ENCODE data around the gene GRIK4. TPM values are rescaled to one million over a fixed set of nuclear protein-coding genes. Genes with fewer than 3 reads are reported as not detected.

Gene GRIK4
- polyA plus RNA-seq, 1 of the 3 experiments (the other 2 are of a cell fraction) = 0.03 TPM

DNA sequence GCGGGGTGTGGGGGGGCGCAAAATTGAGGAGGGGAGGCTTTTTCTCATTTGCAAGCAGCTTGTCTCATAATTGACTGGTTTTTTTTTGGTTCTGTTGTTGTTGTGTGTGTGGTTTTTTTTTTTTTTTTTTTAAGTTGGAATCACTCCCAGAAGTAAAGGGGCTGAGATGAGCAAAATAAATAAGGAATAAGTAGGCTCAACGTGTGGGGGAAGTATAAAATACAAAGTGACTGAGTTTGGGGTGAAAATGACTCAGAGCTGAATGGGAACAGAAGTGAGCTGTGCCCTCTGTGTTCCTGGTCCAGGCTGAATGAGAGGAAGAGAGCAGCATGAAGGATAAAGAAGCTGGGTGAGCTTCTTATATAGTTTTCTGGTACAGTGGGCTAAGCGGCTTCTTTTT, 90.0 kb downstream of the GRIK4 start:
- Histone ChIP-seq H3K9me2 (no peaks in the 10 kb centered on the region), H3K9ac (no peak overlapping the region), H2AFZ (ENCODE audit: low read depth) (no peak overlapping the region), H3K9me3 (no peaks in the 10 kb centered on the region), H3K4me3 (ENCODE audit: low read depth in 2 of 2, low read length in 1 of 2) (no peak overlapping the region), H4K20me1 (ENCODE audit: insufficient read depth) (no peaks in the 10 kb centered on the region), H3K4me2 (no peak overlapping the region), H3K27me3 (ENCODE audit: insufficient read depth) (no peaks in the 10 kb centered on the region; the same call in 1 of the 2 replicates), H3F3A (replicated peaks; ENCODE audit: insufficient read depth) (no peaks in the 10 kb centered on the region), H3K36me3 (replicated peaks in 1 of 2; ENCODE audit: control insufficient read depth in 1 of 2, insufficient read depth in 2 of 2, low read length in 1 of 2) (no peaks in the 10 kb centered on the region), H3K79me2 (ENCODE audit: insufficient read depth) (no peaks in the 10 kb centered on the region), H3K27ac (ENCODE audit: low read depth in 2 of 2, low read length in 1 of 2) (no peak overlapping the region), H3K4me1 (ENCODE audit: control insufficient read depth in 1 of 2, insufficient read depth in 2 of 2, low read depth in 1 of 2, low read length in 1 of 2) (no peaks in the 10 kb centered on the region; a peak in 1 of 4 replicates)
- CTCF ChIA-PET = interaction anchor here (1.2 to 1.6 kb wide), 2 partner anchors 88 to 201 kb away, joined by 3 read pairs; no protein-coding TSS in a partner anchor
- DNase-seq = no peak
- POLR2A ChIA-PET = no interaction called here
- no peak for TF ChIP-seq FOXJ3 (CRISPR knock-in tag; IDR thresholded peaks at IDR 0.05)
- TF ChIP-seq, protein P1, sequence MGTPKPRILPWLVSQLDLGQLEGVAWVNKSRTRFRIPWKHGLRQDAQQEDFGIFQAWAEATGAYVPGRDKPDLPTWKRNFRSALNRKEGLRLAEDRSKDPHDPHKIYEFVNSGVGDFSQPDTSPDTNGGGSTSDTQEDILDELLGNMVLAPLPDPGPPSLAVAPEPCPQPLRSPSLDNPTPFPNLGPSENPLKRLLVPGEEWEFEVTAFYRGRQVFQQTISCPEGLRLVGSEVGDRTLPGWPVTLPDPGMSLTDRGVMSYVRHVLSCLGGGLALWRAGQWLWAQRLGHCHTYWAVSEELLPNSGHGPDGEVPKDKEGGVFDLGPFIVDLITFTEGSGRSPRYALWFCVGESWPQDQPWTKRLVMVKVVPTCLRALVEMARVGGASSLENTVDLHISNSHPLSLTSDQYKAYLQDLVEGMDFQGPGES (IDR thresholded peaks at IDR 0.05; ENCODE audit: low read depth, low read length) = no peak
- TF ChIP-seq SMC3 (IDR thresholded peaks at IDR 0.05; ENCODE audit: low read depth, low read length) = no peak
- TF ChIP-seq, protein P2, sequence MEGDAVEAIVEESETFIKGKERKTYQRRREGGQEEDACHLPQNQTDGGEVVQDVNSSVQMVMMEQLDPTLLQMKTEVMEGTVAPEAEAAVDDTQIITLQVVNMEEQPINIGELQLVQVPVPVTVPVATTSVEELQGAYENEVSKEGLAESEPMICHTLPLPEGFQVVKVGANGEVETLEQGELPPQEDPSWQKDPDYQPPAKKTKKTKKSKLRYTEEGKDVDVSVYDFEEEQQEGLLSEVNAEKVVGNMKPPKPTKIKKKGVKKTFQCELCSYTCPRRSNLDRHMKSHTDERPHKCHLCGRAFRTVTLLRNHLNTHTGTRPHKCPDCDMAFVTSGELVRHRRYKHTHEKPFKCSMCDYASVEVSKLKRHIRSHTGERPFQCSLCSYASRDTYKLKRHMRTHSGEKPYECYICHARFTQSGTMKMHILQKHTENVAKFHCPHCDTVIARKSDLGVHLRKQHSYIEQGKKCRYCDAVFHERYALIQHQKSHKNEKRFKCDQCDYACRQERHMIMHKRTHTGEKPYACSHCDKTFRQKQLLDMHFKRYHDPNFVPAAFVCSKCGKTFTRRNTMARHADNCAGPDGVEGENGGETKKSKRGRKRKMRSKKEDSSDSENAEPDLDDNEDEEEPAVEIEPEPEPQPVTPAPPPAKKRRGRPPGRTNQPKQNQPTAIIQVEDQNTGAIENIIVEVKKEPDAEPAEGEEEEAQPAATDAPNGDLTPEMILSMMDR (IDR thresholded peaks at IDR 0.05) = no peak
- TF ChIP-seq RFX5 (IDR thresholded peaks at IDR 0.05; ENCODE audit: low read length) = no peak
- no peak for TF ChIP-seq RCOR1 (IDR thresholded peaks at IDR 0.05; ENCODE audit: low read length)
- no peak for TF ChIP-seq TAF1 (IDR thresholded peaks at IDR 0.05; ENCODE audit: borderline replicate concordance, low read depth, low read length)
- TF ChIP-seq MXI1 (IDR thresholded peaks at IDR 0.05; ENCODE audit: low read depth, low read length) = no peak
- TF ChIP-seq JUND (IDR thresholded peaks at IDR 0.05) = no peak
- no peak for TF ChIP-seq RAD21 (IDR thresholded peaks at IDR 0.05; ENCODE audit: low read length)
- 48% methylated on average over 4 of the region's 4 CpGs for WGBS (ENCODE audit: low lambda C conversion rate)

DNA sequence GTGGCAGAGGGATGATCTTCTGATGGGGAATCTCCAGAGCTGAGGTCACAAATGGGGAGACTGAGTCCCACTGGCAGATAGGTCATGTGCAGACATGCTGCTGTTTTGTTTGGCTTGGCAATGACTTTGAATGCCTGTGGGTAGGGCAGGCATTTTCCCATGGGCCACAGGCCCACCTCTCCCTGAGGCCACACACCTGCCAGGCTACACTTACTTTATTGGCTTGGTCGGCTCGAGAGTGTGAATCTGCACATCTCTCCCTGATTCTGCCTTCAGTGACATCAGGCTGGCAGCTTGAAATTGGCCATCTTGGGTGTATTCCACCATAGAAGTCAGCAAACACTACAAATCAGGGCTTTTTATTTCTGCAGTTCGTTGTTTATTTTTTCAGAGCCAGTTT, 91.5 kb downstream of the GRIK4 start:
- Histone ChIP-seq H3K27me3 (ENCODE audit: insufficient read depth) (no peaks in the 10 kb centered on the region; the same call in 1 of the 2 replicates), H3K9me2 (no peaks in the 10 kb centered on the region), H3K4me2 (no peak overlapping the region), H3K4me3 (ENCODE audit: low read depth in 2 of 2, low read length in 1 of 2) (no peak overlapping the region), H3K4me1 (ENCODE audit: control insufficient read depth in 1 of 2, insufficient read depth in 2 of 2, low read depth in 1 of 2, low read length in 1 of 2) (no peaks in the 10 kb centered on the region; a peak in 1 of 4 replicates), H3K36me3 (replicated peaks in 1 of 2; ENCODE audit: control insufficient read depth in 1 of 2, insufficient read depth in 2 of 2, low read length in 1 of 2) (no peaks in the 10 kb centered on the region), H3K27ac (ENCODE audit: low read depth in 2 of 2, low read length in 1 of 2) (no peak overlapping the region), H3K9me3 (no peaks in the 10 kb centered on the region), H3K79me2 (ENCODE audit: insufficient read depth) (no peaks in the 10 kb centered on the region), H2AFZ (ENCODE audit: low read depth) (no peak overlapping the region), H4K20me1 (ENCODE audit: insufficient read depth) (no peaks in the 10 kb centered on the region), H3F3A (replicated peaks; ENCODE audit: insufficient read depth) (no peaks in the 10 kb centered on the region), H3K9ac (no peak overlapping the region)
- ChIA-PET CTCF (no interaction called here), POLR2A (no interaction called here)
- 54% methylated on average over 3 of the region's 3 CpGs for WGBS (ENCODE audit: low lambda C conversion rate)
- TF ChIP-seq POLR2AphosphoS5 (IDR thresholded peaks at IDR 0.05; ENCODE audit: low read depth, low read length) = no peak
- TF ChIP-seq JUND (IDR thresholded peaks at IDR 0.05) = no peak
- TF ChIP-seq, protein P2 (IDR thresholded peaks at IDR 0.05) = no peak
- no peak for TF ChIP-seq CHD2 (IDR thresholded peaks at IDR 0.05; ENCODE audit: low read length, partially characterized antibody)
- no peak for TF ChIP-seq TEAD4 (IDR thresholded peaks at IDR 0.05; ENCODE audit: borderline replicate concordance, insufficient read depth)
- TF ChIP-seq FOXJ3 (CRISPR knock-in tag; IDR thresholded peaks at IDR 0.05) = no peak
- TF ChIP-seq YY1 (IDR thresholded peaks at IDR 0.05; ENCODE audit: low read depth) = no peak
- TF ChIP-seq, protein P3, sequence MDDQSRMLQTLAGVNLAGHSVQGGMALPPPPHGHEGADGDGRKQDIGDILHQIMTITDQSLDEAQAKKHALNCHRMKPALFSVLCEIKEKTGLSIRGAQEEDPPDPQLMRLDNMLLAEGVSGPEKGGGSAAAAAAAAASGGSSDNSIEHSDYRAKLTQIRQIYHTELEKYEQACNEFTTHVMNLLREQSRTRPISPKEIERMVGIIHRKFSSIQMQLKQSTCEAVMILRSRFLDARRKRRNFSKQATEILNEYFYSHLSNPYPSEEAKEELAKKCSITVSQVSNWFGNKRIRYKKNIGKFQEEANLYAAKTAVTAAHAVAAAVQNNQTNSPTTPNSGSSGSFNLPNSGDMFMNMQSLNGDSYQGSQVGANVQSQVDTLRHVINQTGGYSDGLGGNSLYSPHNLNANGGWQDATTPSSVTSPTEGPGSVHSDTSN (IDR thresholded peaks at IDR 0.05) = no peak
- no peak for TF ChIP-seq RXRA (IDR thresholded peaks at IDR 0.05; ENCODE audit: borderline replicate concordance, low read depth)
- TF ChIP-seq EZH2phosphoT487 (IDR thresholded peaks at IDR 0.05; ENCODE audit: borderline replicate concordance, low read depth) = no peak
- TF ChIP-seq SMC3 (IDR thresholded peaks at IDR 0.05; ENCODE audit: low read depth, low read length) = no peak
- no peak for TF ChIP-seq RAD21 (IDR thresholded peaks at IDR 0.05; ENCODE audit: low read length)
- no peak for TF ChIP-seq ELF1 (IDR thresholded peaks at IDR 0.05)
- TF ChIP-seq SIN3A (IDR thresholded peaks at IDR 0.05; ENCODE audit: borderline replicate concordance, low read depth, low read length) = no peak
- TF ChIP-seq FOSL2 (IDR thresholded peaks at IDR 0.05; ENCODE audit: borderline replicate concordance, low read depth) = no peak
- TF ChIP-seq TCF12 (IDR thresholded peaks at IDR 0.05) = no peak
- TF ChIP-seq EP300 (IDR thresholded peaks at IDR 0.05; ENCODE audit: borderline replicate concordance in 1 of 2, low read depth in 1 of 2, low read length in 1 of 2) = no peak
- no peak for TF ChIP-seq MEF2A (IDR thresholded peaks at IDR 0.05; ENCODE audit: borderline replicate concordance, low read depth)
- no peak for TF ChIP-seq TAF1 (IDR thresholded peaks at IDR 0.05; ENCODE audit: borderline replicate concordance, low read depth, low read length)
- no peak for DNase-seq

Data from SK-N-SH (cell line).